GM12878 (cell line): ENCODE measurements around the gene HBA1. TPM values are rescaled to one million over a fixed set of nuclear protein-coding genes. Genes with fewer than 3 reads are reported as not detected.
A peak's percentile ranks its signal among the peaks of the same experiment; 100 is the strongest.

Experiments
- ATAC-seq: fragments of 200-7000 bp; cut with Tn5 transposase; 3 replicates; pipeline ENCODE4 v1.9.1; 2020; ENCODE audit warnings: mild to moderate bottlenecking, moderate library complexity
- BruUV-seq: library from RNA; stranded (reverse); fragments of 400-500 nt; replicated peaks from 2 replicates; lab custom pipeline; 2021; lab: Mats Ljungman, UMichigan
- CTCF ChIA-PET: fragments of 300-600 bp; sonication (Branson Sonifier 250); formaldehyde crosslinking; extraction: SDS; loops from one replicate; lab custom pipeline; 2021; ENCODE audit warnings: inconsistent platforms; lab: Yijun Ruan, JAX
- POLR2A ChIA-PET: fragments of 350-600 bp; formaldehyde crosslinking; extraction: SDS; loops from one replicate; lab custom pipeline; 2021; ENCODE audit warnings: inconsistent platforms; lab: Charles Lee
- RAD21 ChIA-PET: fragments of 300-600 bp; sonication (Branson Sonifier 250); formaldehyde crosslinking; loops from one replicate; lab custom pipeline; 2023; ENCODE audit warnings: antibody characterized with exemption; ENCODE audit not compliant: unreplicated experiment; lab: Charles Lee
- SMC1A ChIA-PET: fragments of 300-600 bp; sonication (Branson Sonifier 250); formaldehyde crosslinking; loops from one replicate; lab custom pipeline; 2023; ENCODE audit not compliant: unreplicated experiment, uncharacterized antibody; lab: Charles Lee
- DNase-seq: peaks from one replicate; pipeline ENCODE4 v3.0.0-alpha.2; 2011; ENCODE audit warnings: low read depth, low spot score
- FAIRE-seq: peaks from 3 replicates; lab custom pipeline; 2011; peaks lifted over from hg19 to GRCh38; lab: Jason Lieb, UNC
- H2AFZ ChIP-seq: 2 replicates; pipeline ENCODE4 v1.6.0; 2011; ENCODE audit warnings: low read depth, low read length, control low read depth; ENCODE audit not compliant: control insufficient read depth
- H3K27ac ChIP-seq: 2 replicates; pipeline ENCODE4 v1.5.1; 2011; ENCODE audit warnings: control low read depth; ENCODE audit not compliant: control insufficient read depth, insufficient read depth
- H3K27me3 ChIP-seq, 2 experiments: replicated peaks in 1 of 2; 2 replicates each; pipeline versions ENCODE4 v1.6.0 to v1.6.1; 2011; ENCODE audit warnings: low read length in 1 of 2; ENCODE audit not compliant: control insufficient read depth in 2 of 2, insufficient read depth in 2 of 2
- H3K36me3 ChIP-seq, 2 experiments: 2 replicates each; pipeline ENCODE4 v1.5.1; 2011; ENCODE audit warnings: low read length in 1 of 2; ENCODE audit not compliant: control insufficient read depth in 2 of 2, insufficient read depth in 2 of 2
- H3K4me1 ChIP-seq: 2 replicates; pipeline ENCODE4 v1.6.1; 2011; ENCODE audit warnings: mild to moderate bottlenecking, low read length, moderate library complexity, mixed read lengths; ENCODE audit not compliant: control insufficient read depth, insufficient read depth
- H3K4me2 ChIP-seq: 2 replicates; pipeline ENCODE4 v1.6.0; 2011; ENCODE audit warnings: control low read depth; ENCODE audit not compliant: control insufficient read depth, insufficient read depth
- H3K4me3 ChIP-seq: fragments of 200-600 bp; sonication (generic); 2 replicates; pipeline ENCODE4 v1.5.1; 2016
- H3K79me2 ChIP-seq: 2 replicates; pipeline ENCODE4 v1.6.0; 2011; ENCODE audit warnings: low read length; ENCODE audit not compliant: control insufficient read depth, insufficient read depth
- H3K9ac ChIP-seq: 2 replicates; pipeline ENCODE4 v1.8.0; 2011; ENCODE audit warnings: low read length, control low read depth, mixed read lengths; ENCODE audit not compliant: control insufficient read depth, insufficient read depth
- H3K9me3 ChIP-seq: replicated peaks from 3 replicates; pipeline ENCODE4 v1.5.1; 2011; ENCODE audit warnings: mild to moderate bottlenecking, low read length; ENCODE audit not compliant: control insufficient read depth, insufficient read depth
- H4K20me1 ChIP-seq: 2 replicates; pipeline ENCODE4 v1.6.0; 2011; ENCODE audit not compliant: control insufficient read depth, insufficient read depth
- IRF4 ChIP-seq: IDR thresholded peaks from 2 replicates; pipeline ENCODE4 v1.6.1; 2011; ENCODE audit warnings: low read depth, low read length
- POLR2A ChIP-seq: IDR thresholded peaks from 2 replicates; pipeline ENCODE4 v1.6.1; 2011; ENCODE audit warnings: low read depth, mild to moderate bottlenecking, low read length
- RELA ChIP-seq: fragments of 450-650 bp; IDR thresholded peaks from 2 replicates; pipeline ENCODE4 v1.8.0; 2014; ENCODE audit warnings: borderline replicate concordance; ENCODE audit not compliant: partially characterized antibody
- TCF12 ChIP-seq: IDR thresholded peaks from 2 replicates; pipeline ENCODE4 v1.6.1; 2011; ENCODE audit warnings: low read depth, mild to moderate bottlenecking, low read length
- WGBS: methylation state at CpG from one replicate; pipeline ENCODE4 v1.1.6; 2016; ENCODE audit warnings: low lambda C conversion rate; ENCODE audit not compliant: insufficient replicate concordance, insufficient coverage; ENCODE audit errors: missing lambda C conversion rate; 5-methylcytosine and 5-hydroxymethylcytosine counted together
- in situ Hi-C: fragments of 300-500 bp; cut with MboI; formaldehyde crosslinking; loops from 9 replicates; pipeline ENCODE4 v1.14.3; 2018; ENCODE audit warnings: mixed read lengths
- intact Hi-C: fragments of 100-400 bp; cut with micrococcal nuclease; formaldehyde crosslinking; loops from one replicate; pipeline ENCODE4 v1.14.2; 2022; ENCODE audit not compliant: unreplicated experiment
- polyA plus RNA-seq, 11 experiments: library from polyadenylated mRNA; depleted of rRNA in 4 of 11; unstranded in 6 of 11; stranded (reverse) in 5 of 11; fragments of >200 nt; fragmentation: Nextera tagmentation in 4 of 11; fragmentation: Illumina TruSeq in 1 of 11; extraction: Ambion mirVana in 4 of 11; extraction: Trizol in 1 of 11; gene quantifications; 1 replicate in 1 of 11; 2 replicates in 10 of 11; pipeline versions ENCODE4 v1.2.1 to v1.2.3, GENCODE V29; 2011 to 2016; ENCODE audit warnings: inconsistent platforms in 2 of 11, missing spikeins in 2 of 11, low read depth in 1 of 11
- total RNA-seq, 4 experiments: library from RNA; depleted of rRNA in 3 of 4; stranded (reverse); fragments of >200 nt in 3 of 4; fragmentation: Illumina TruSeq in 1 of 4; extraction: Trizol in 1 of 4; gene quantifications; 2 replicates each; pipeline versions ENCODE4 v1.2.1 to v1.2.3, GENCODE V29; 2013 to 2021
- TF ChIP-seq, protein P1 (sequence below): IDR thresholded peaks from 2 replicates; pipeline ENCODE4 v1.6.1; 2012; ENCODE audit warnings: low read depth, low read length, improper control_type of control experiment
- TF ChIP-seq, protein P2 (sequence below), 3 experiments: IDR thresholded peaks in 2 of 3; conservative IDR thresholded peaks in 1 of 3; 2 replicates each; pipeline ENCODE4 v1.5.1; 2011; ENCODE audit warnings: low read depth in 3 of 3, low read length in 3 of 3, mild to moderate bottlenecking in 3 of 3, control low read depth in 2 of 3, moderate library complexity in 2 of 3, inconsistent platforms in 1 of 3, mixed read lengths in 1 of 3; ENCODE audit not compliant: control insufficient read depth in 2 of 3, insufficient read depth in 1 of 3; ENCODE audit errors: extremely low read depth in 1 of 3

The HBA1 gene
- total and polyA plus RNA-seq, 10 of the 15 experiments (the other 5 are each of a cell fraction or from before 2014, with no cell fraction given) = 0.28 to 3.5 (median 0.83) TPM; not detected in 5

GRCh38 chr16:187330-187729, 10.8 kb downstream of the HBA1 start (continued):
- TF ChIP-seq, protein P1, sequence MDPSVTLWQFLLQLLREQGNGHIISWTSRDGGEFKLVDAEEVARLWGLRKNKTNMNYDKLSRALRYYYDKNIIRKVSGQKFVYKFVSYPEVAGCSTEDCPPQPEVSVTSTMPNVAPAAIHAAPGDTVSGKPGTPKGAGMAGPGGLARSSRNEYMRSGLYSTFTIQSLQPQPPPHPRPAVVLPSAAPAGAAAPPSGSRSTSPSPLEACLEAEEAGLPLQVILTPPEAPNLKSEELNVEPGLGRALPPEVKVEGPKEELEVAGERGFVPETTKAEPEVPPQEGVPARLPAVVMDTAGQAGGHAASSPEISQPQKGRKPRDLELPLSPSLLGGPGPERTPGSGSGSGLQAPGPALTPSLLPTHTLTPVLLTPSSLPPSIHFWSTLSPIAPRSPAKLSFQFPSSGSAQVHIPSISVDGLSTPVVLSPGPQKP = no peak

- no peaks in the 10 kb centered on the region for H3K4me1 ChIP-seq
- no peak overlapping the region for H3K4me2 ChIP-seq
- H3K9ac ChIP-seq = no peak overlapping the region
- no peak for DNase-seq
- H2AFZ ChIP-seq = no peak overlapping the region
- ATAC-seq = peak; percentile 69
- no peak for FAIRE-seq
- 48% methylated on average over 8 of the region's 8 CpGs for WGBS
- H3K27ac ChIP-seq = no peak overlapping the region
- H4K20me1 ChIP-seq = no peaks in the 10 kb centered on the region
- SMC1A ChIA-PET = interaction anchor here (0.6 to 0.7 kb wide), 2 partner anchors 40 to 247 kb away, joined by 3 read pairs; no protein-coding TSS in a partner anchor
- TF ChIP-seq POLR2A = peak; percentile 32; the same call in 1 of the 2 replicates
- TF ChIP-seq, protein P2, sequence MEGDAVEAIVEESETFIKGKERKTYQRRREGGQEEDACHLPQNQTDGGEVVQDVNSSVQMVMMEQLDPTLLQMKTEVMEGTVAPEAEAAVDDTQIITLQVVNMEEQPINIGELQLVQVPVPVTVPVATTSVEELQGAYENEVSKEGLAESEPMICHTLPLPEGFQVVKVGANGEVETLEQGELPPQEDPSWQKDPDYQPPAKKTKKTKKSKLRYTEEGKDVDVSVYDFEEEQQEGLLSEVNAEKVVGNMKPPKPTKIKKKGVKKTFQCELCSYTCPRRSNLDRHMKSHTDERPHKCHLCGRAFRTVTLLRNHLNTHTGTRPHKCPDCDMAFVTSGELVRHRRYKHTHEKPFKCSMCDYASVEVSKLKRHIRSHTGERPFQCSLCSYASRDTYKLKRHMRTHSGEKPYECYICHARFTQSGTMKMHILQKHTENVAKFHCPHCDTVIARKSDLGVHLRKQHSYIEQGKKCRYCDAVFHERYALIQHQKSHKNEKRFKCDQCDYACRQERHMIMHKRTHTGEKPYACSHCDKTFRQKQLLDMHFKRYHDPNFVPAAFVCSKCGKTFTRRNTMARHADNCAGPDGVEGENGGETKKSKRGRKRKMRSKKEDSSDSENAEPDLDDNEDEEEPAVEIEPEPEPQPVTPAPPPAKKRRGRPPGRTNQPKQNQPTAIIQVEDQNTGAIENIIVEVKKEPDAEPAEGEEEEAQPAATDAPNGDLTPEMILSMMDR (IDR thresholded peaks at IDR 0.05 in 2 of 3, conservative IDR thresholded peaks at IDR 0.05 in 1 of 3; ENCODE audit: control insufficient read depth in 2 of 3, extremely low read depth in 1 of 3, insufficient read depth in 1 of 3, low read depth in 3 of 3, low read length in 3 of 3) = peak; percentile 22 to 36 (median 30); a peak in 4 of 6 replicates
- 0 out of 2 replicates have a peak, but pooled peaks have one; percentile 5 for TF ChIP-seq TCF12
- no peak for TF ChIP-seq RELA
- TF ChIP-seq IRF4 = no peak
- TF ChIP-seq, all 136 proteins: peak for 3
- ChIA-PET CTCF (interaction anchor here (0.8 to 1.6 kb wide), 4 partner anchors 31 to 172 kb away, joined by 3 to 5 read pairs (median 3); no protein-coding TSS in a partner anchor), RAD21 (no interaction called here), POLR2A (interaction anchor here (0.9 kb wide), 1 partner anchor 155 kb away, joined by 5 read pairs; no protein-coding TSS in a partner anchor)
- intact Hi-C loops (no loop called here), in situ Hi-C loops (no loop called here)
- no TSS peak for BruUV-seq
- H3K36me3 ChIP-seq = peaks cover 16 to 17% of the 10 kb centered on the region in 2 experiments
- no peaks in the 10 kb centered on the region for H3K9me3 ChIP-seq
- H3K27me3 ChIP-seq = no peaks in the 10 kb centered on the region
- no peaks in the 10 kb centered on the region for H3K79me2 ChIP-seq
- H3K4me3 ChIP-seq = no peak overlapping the region
Measured at GRCh38 chr16:188674-189073, 12.2 kb downstream of the HBA1 start.
